ENCODE results near the gene DBF4.
A peak's percentile ranks its signal among the peaks of the same experiment; 100 is the strongest.
"Not testable (repeated sequence)": the region's sequence is repeated elsewhere in the genome, so short reads cannot be mapped to it uniquely, and the experiment has no call there.

Gene DBF4

GRCh38 chr7:87882151-87882937, 6.1 kb downstream of the DBF4 start:
- DNase-seq (ENCODE audit: low read depth in 3 of 3) = no peak

- no peak for DNase-seq (ENCODE audit: low read depth in 3 of 3)
Measured at GRCh38 chr7:87885018-87885417, 8.7 kb downstream of the DBF4 start.

GRCh38 chr7:87886875-87887274, 10.6 kb downstream of the DBF4 start:
- DNase-seq (ENCODE audit: low read depth in 3 of 3) = no peak

- DNase-seq (ENCODE audit: low read depth in 3 of 3) = no peak
Measured at GRCh38 chr7:87895363-87895762, 19.1 kb downstream of the DBF4 start.

GRCh38 chr7:87899255-87899654, 23.0 kb downstream of the DBF4 start:
- no peak for DNase-seq (ENCODE audit: low read depth in 3 of 3)

- not testable (repeated sequence) for DNase-seq (ENCODE audit: low read depth in 3 of 3)
Measured at GRCh38 chr7:87907136-87907906, 31.0 kb downstream of the DBF4 start.

- DNase-seq (ENCODE audit: low read depth in 3 of 3) = not testable (repeated sequence)
Measured at GRCh38 chr7:87908814-87909213, 32.5 kb downstream of the DBF4 start.

- no peak for DNase-seq (ENCODE audit: low read depth in 3 of 3)
Measured at GRCh38 chr7:87912121-87912520, 35.8 kb downstream of the DBF4 start.

- DNase-seq (ENCODE audit: low read depth in 3 of 3) = no peak
Measured at GRCh38 chr7:87918740-87919139, 42.4 kb downstream of the DBF4 start.

- DNase-seq (ENCODE audit: low read depth in 3 of 3) = no peak
Measured at GRCh38 chr7:87919875-87920274, 43.6 kb downstream of the DBF4 start.

- no peak for DNase-seq (ENCODE audit: low read depth in 3 of 3)
Measured at GRCh38 chr7:87920578-87920977, 44.3 kb downstream of the DBF4 start.

- DNase-seq (ENCODE audit: low read depth in 3 of 3) = not testable (repeated sequence)
Measured at GRCh38 chr7:87922759-87923395, 46.6 kb downstream of the DBF4 start.

- DNase-seq (ENCODE audit: low read depth in 3 of 3) = no peak
Measured at GRCh38 chr7:87926581-87927461, 50.5 kb downstream of the DBF4 start.

- no peak for DNase-seq (ENCODE audit: low read depth in 3 of 3)
Measured at GRCh38 chr7:87933605-87933952, 57.3 kb downstream of the DBF4 start.

- DNase-seq (ENCODE audit: low read depth in 3 of 3) = peak; percentile 50 to 54 (median 53)
Measured at GRCh38 chr7:87933953-87934698, 57.8 kb downstream of the DBF4 start, which contains the start of gene ADAM22. TSS of gene ADAM22 (plus strand) at chr7:87934251. CDS start at chr7:87934466, 215 bp downstream.

GRCh38 chr7:87934699-87935383, 58.5 kb downstream of the DBF4 start:
- DNase-seq (ENCODE audit: low read depth in 3 of 3) = peak in 1 of 3 experiments; percentile 4

- no peak for DNase-seq (ENCODE audit: low read depth in 3 of 3)
Measured at GRCh38 chr7:87935384-87935706, 59.1 kb downstream of the DBF4 start.

GRCh38 chr7:87941138-87941537, 64.8 kb downstream of the DBF4 start:
- no peak for DNase-seq (ENCODE audit: low read depth in 3 of 3)

GRCh38 chr7:87944547-87944946, 68.3 kb downstream of the DBF4 start:
- DNase-seq (ENCODE audit: low read depth in 3 of 3) = no peak

GRCh38 chr7:87945926-87946325, 69.6 kb downstream of the DBF4 start:
- DNase-seq (ENCODE audit: low read depth in 3 of 3) = not testable (repeated sequence)
